ENCODE data around the gene DOK6.

DOK6 gene

GRCh38 chr18:69736730-69737129, 336.0 kb downstream of the DOK6 start:
- no peak for DNase-seq

DNA sequence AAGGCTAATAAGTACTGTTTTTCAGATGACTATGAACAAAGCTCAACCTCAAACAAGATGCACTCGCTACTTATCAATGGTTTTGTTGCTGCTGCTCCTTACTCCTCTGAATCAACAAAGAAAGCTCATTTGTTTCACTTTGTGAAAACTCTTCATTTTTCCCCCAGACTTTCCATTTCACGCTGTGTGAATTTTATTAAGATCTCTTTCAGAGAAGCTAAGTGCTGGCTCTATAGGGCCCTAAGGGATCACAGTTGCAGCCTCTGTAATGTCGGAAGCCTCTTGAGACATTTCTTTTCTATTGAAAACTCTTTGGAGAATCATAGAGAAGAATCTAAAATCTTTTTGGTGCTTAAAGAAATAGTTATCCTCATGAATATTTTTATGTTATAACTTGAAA, 337.2 kb downstream of the DOK6 start:
- DNase-seq: no peak

DNA sequence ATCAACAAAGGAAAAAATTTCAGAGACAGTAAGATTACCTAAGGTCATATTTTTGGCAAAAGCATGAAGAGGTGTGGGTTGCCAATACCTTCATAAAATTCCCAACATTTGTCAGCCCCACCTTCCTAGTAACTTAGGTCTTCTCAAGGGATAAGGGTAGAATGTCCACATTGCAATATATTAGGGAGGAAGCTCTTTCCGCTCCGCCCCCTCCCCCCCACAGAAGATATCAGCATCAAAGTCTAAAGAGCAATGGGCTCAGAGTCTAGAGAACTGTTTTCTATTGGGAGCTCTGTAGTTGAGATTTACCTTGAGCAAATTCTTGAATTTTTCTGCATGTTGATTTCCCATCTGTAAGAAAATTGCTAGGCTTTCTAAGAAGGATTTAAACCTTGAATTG, 346.7 kb downstream of the DOK6 start:
- DNase-seq: no peak

DNA sequence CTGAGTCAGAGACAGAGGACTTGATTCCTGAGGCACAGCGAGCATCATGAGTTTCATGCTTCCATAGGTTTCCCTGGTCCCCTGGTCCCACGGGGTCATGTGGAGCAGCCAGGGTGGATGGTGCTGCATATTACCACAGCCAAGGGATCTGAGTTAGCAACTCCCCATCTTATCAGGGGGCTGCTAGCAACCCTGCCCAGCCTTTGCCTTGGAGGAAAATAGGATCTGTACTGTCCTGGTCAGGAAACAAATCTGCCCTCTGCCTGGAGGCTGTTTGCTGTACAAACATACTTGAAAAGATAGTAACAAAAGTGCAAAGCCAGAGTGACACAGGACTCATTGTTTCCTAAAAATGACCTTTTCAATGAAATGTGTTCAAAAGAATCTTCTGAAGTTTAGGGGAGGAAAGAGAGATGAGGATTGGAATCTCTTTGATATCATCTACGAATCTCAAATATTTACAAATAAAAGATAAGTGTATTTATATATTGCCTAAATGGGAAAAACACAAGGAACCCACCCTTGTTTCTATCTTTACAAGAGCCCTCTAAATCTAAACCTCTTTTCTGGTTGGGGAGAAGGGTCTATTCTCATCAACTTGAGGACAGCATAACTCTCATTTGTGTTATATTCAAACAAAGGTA, 352.2 kb downstream of the DOK6 start:
- DNase-seq: no peak

- no peak for DNase-seq
These were observed 353.4 kb downstream of the DOK6 start for GRCh38 chr18:69754108-69754507.

- no peak for DNase-seq
These were observed 354.4 kb downstream of the DOK6 start for GRCh38 chr18:69755041-69755440.

GRCh38 chr18:69755856-69756496, 355.3 kb downstream of the DOK6 start:
- DNase-seq: no peak

DNA sequence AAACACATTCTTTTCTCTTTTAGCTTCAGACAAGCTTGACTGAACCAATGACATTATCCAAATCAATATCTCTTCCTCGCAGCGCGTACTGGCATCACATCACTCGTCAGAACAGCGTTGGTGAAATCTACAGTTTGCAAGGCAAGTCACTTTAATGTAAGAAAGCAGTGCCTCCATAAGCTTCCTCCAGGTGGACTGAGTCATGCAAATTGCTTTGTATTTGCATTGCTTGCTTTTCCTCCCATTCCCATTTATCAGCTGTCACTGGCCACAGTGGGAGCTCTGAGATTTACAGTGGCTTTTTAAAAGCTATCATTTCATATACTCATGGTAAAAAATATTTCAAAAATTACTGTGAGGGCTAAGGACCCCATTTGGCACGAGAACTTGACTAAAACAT, 357.0 kb downstream of the DOK6 start:
- peak in 1 of 58 donors; percentile 7 for DNase-seq

- DNase-seq: no peak
These were observed 357.8 kb downstream of the DOK6 start for GRCh38 chr18:69758458-69758857.

DNA sequence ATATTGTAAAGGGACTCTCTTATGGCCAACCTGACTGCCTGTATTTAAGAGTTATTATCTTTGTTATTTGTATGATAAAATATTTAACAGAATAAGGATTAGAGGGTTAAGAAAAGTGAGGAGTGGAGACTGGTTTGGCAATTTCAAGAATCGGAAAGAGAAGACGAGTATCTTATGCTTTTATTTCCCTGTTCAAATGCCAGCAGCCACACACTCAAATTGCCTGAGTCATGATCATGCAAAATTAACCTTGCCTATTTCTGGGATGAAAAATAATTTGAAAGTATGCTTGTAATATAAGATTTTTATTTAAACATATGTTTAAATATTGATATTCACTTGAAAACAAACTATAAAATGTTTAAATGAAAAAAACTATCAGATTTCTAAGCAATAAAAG, 358.4 kb downstream of the DOK6 start:
- DNase-seq: no peak

GRCh38 chr18:69763002-69763401, 362.3 kb downstream of the DOK6 start:
- no peak for DNase-seq

DNA sequence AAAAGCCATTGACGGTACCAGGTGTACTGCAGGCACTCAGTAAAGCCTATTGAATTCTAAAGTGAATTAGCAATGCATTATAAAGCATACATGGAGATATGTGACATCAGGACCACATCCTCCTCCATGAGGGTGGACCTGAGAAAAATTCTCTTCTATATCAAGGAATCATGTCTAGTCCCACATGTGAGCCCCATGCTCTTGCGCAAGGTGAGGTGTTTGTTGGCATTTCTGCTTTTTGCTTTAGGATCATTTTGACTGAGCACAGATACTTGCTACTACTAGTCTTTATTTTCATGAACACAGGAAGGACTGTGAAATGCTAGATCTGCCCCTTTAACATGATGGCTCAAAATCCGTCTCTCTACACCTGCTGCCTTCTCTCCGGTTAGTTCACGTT, 363.1 kb downstream of the DOK6 start:
- DNase-seq: no peak

DNA sequence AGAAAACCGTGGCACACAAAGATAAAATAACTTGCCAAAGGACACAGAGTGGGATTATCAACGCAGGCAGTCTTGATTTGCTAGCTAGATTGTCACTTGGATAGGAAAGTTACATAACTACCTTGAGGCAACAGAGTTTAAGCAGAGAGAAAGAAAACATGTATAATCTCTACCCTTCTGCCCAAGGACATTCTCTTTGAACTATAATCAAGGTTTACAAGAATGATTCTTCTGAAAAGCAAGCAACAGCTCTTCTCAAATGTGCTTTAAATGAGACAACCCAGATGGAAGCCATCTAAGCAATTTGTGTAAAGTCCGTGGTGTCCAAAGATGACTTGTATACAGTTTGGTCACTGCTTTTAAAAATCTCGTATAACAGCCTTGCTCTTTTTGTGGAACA, 369.6 kb downstream of the DOK6 start:
- DNase-seq: no peak

- no peak for DNase-seq
These were observed 374.1 kb downstream of the DOK6 start for GRCh38 chr18:69774831-69775230.

DNA sequence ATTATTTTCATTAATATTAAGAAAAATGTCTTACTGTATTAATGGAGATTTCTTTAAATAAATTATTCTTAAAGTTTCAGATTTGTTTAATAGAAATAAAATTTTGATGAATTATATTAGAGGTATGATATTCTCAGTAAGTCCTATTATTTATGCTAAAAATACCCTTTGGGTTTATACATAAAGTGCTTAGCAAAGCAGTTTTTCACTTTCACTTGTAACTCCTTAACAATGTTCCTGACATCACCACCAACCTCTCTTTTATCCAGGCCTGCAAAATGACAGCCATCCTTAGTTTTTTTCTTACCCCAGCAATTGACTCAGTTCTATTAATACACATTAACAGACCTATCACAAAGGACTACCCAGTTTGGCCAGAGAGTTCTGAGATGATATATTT, 376.6 kb downstream of the DOK6 start:
- no peak for DNase-seq

DNA sequence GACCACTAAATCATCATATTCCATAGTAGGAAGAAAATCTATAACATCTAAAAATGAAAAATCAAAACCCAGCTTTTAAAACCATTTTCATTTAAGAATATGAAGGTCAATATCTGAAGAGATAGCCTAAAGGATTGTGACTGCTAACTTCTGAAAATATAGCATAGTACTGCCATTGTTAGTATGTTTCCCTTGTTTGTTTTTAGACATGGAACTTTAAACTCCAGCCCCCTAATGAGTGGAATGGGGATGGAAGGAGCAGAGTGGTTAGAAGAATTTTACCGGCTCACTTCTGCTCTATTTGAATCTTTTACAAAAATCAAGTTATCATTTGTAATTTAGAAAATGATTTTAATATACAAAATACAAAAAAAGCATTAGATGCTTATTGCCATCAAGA, 378.0 kb downstream of the DOK6 start:
- no peak for DNase-seq

- DNase-seq: peak in 1 of 58 donors; percentile 11
These were observed 380.2 kb downstream of the DOK6 start for GRCh38 chr18:69780851-69781250.

DNA sequence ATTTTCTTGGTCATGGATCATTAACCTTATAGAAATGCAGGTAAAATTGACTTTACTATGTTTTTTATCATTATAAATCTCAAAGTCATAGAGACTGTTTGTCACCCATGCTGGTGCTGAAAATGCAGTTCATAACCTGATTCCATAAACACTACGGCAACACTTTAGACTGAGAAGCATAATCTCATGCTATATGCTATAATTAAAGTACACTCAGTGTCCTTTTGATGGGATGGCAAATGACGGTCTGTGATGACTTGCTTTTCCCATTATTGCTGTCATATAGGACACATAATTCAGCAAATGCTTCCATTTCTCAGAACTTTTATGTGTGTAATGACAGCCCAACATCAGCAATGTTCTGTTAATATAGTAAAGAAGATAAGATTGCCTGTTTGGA, 384.1 kb downstream of the DOK6 start:
- no peak for DNase-seq

- no peak for DNase-seq
These were observed 384.8 kb downstream of the DOK6 start for GRCh38 chr18:69785466-69785865.

DNA sequence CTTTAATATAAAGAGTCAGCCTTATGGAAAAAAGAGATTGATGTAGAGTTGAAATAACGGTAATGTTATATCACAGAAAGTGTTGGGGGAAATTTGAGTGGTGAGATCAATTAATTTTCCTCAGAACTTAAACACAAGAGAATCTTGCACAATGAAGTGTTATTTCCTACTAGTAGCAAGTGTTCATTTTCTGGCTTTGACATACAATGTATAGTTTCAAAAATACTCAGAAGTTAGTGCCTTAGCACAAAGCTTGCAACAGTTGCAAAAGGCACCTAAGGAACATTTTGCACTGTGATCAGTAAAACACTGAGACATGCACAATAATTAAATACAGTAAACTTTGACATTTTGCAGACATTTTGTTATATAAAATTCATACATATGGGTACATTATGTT, 385.7 kb downstream of the DOK6 start:
- DNase-seq: no peak

- no peak for DNase-seq
These were observed 387.3 kb downstream of the DOK6 start for GRCh38 chr18:69787825-69788547.

- DNase-seq: no peak
These were observed 389.1 kb downstream of the DOK6 start for GRCh38 chr18:69789794-69790193.

DNA sequence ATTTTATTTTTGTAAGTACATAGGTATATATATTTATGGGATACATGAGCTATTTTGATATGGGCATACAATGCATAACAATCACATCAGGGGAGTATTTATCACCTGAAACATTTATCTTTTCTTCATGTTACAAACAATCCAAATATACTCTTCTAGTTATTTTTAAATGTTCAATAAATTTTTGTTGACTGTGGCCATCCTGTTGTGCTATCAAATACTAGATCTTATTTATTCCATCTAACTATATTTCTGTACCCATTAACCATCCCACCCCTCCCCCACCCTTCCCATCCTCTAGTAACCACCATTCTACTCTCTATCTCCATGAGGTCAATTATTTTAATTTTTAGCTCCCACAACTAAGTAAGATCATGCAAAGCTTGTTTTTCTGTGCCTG, 390.0 kb downstream of the DOK6 start:
- DNase-seq: no peak
